Lower leg skin (tissue), 3 donors: ENCODE data around the gene PRSS12.

ENCODE experiments used
- POLR2A ChIP-seq, 2 donors: fragments of 450-650 bp; IDR thresholded peaks; one replicate each; pipeline ENCODE4 v1.6.1; 2016 to 2017; ENCODE audit warnings: antibody characterized with exemption in 2 of 2, mild to moderate bottlenecking in 1 of 2, moderate library complexity in 1 of 2
- TF ChIP-seq, protein P1 (sequence below), 3 donors: fragments of 450-650 bp; IDR thresholded peaks; one replicate each; pipeline ENCODE4 v1.5.1; 2016; ENCODE audit warnings: antibody characterized with exemption in 3 of 3, mild to moderate bottlenecking in 3 of 3, moderate library complexity in 2 of 3

GRCh38 chr4:118281611-118282442, 71.0 kb downstream of the PRSS12 start:
- TF ChIP-seq, protein P1, sequence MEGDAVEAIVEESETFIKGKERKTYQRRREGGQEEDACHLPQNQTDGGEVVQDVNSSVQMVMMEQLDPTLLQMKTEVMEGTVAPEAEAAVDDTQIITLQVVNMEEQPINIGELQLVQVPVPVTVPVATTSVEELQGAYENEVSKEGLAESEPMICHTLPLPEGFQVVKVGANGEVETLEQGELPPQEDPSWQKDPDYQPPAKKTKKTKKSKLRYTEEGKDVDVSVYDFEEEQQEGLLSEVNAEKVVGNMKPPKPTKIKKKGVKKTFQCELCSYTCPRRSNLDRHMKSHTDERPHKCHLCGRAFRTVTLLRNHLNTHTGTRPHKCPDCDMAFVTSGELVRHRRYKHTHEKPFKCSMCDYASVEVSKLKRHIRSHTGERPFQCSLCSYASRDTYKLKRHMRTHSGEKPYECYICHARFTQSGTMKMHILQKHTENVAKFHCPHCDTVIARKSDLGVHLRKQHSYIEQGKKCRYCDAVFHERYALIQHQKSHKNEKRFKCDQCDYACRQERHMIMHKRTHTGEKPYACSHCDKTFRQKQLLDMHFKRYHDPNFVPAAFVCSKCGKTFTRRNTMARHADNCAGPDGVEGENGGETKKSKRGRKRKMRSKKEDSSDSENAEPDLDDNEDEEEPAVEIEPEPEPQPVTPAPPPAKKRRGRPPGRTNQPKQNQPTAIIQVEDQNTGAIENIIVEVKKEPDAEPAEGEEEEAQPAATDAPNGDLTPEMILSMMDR (IDR thresholded peaks at IDR 0.05), result no peak
- no peak for TF ChIP-seq POLR2A (IDR thresholded peaks at IDR 0.05)
